Measurements from ENCODE around the gene SLX9.

The SLX9 gene

GRCh38 chr21:44964381-44964780, 24.6 kb downstream of the SLX9 start:
- no peak for DNase-seq
- H3K36me3 ChIP-seq, result peaks cover 82% of the 10 kb centered on the region

GRCh38 chr21:44965251-44966022, 25.6 kb downstream of the SLX9 start:
- H3K9me3 ChIP-seq, result peaks cover 5% of the 10 kb centered on the region; the same call in 1 of the 2 replicates
- no peaks in the 10 kb centered on the region for H3K27me3 ChIP-seq
- no peak for DNase-seq
- no peak overlapping the region for H3K4me3 ChIP-seq (ENCODE audit: low read depth, low read length)
- peaks cover 82% of the 10 kb centered on the region for H3K36me3 ChIP-seq
- peaks cover 19% of the 10 kb centered on the region for H3K4me1 ChIP-seq
- no peak for TF ChIP-seq CTCF (IDR thresholded peaks at IDR 0.05; ENCODE audit: low read depth, low read length)

More at GRCh38 chr21:44964381-44964780, 24.6 kb downstream of the SLX9 start:
- Histone ChIP-seq H3K4me3 (ENCODE audit: low read depth, low read length) (no peak overlapping the region), H3K4me1 (peaks cover 19% of the 10 kb centered on the region), H3K27me3 (no peaks in the 10 kb centered on the region), H3K9me3 (peaks cover 5% of the 10 kb centered on the region; the same call in 1 of the 2 replicates)
- TF ChIP-seq CTCF (IDR thresholded peaks at IDR 0.05; ENCODE audit: low read depth, low read length), result no peak

GRCh38 chr21:44966135-44967081, 26.6 kb downstream of the SLX9 start:
- no peak overlapping the region for H3K4me3 ChIP-seq (ENCODE audit: low read depth, low read length)
- peaks cover 81% of the 10 kb centered on the region for H3K36me3 ChIP-seq
- DNase-seq, result peak; percentile 80
- TF ChIP-seq CTCF (IDR thresholded peaks at IDR 0.05; ENCODE audit: low read depth, low read length), result no peak
- peaks cover 19% of the 10 kb centered on the region for H3K4me1 ChIP-seq
- no peaks in the 10 kb centered on the region for H3K27me3 ChIP-seq
- H3K9me3 ChIP-seq, result peaks cover 5% of the 10 kb centered on the region; the same call in 1 of the 2 replicates

GRCh38 chr21:44967082-44968047, 27.5 kb downstream of the SLX9 start:
- TF ChIP-seq CTCF (IDR thresholded peaks at IDR 0.05; ENCODE audit: low read depth, low read length), result no peak
- Histone ChIP-seq H3K4me3 (ENCODE audit: low read depth, low read length) (no peak overlapping the region), H3K27me3 (no peaks in the 10 kb centered on the region)

DNA sequence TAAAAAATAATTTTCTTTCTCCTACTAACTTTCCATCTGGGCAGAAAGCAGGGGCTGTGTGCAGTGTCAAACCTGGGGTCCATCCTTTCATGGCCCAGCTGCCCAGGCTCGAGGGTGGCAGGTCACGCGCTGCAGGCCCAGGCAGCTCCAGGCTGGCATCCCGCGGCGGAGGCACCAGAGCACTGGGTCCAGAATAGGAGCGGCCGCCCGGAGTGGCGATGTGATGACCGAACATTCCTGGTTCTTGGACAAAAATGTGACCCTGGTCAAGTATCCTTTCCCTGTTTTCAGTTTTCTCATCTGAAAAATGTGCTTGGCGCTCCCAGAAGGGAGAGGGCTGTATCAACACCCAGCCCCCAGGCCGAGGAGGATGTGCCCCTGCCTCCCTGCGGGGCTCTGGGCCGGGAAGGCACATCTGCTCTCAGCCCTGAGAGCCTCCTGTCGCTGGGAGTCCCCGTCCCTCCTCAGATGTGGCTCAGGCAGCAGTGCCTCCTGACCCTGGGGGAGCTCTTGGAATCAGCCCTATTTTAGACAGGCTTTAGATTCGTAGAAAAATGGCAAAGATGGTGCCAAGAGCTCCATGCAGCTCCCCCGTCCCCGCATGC, 29.3 kb downstream of the SLX9 start:
- peaks cover 74% of the 10 kb centered on the region for H3K36me3 ChIP-seq
- TF ChIP-seq CTCF (IDR thresholded peaks at IDR 0.05; ENCODE audit: low read depth, low read length), result no peak
- no peak for DNase-seq
- H3K4me1 ChIP-seq, result peaks cover 19% of the 10 kb centered on the region
- H3K9me3 ChIP-seq, result peaks cover 5% of the 10 kb centered on the region; the same call in 1 of the 2 replicates
- H3K4me3 ChIP-seq (ENCODE audit: low read depth, low read length), result no peak overlapping the region
- H3K27me3 ChIP-seq, result no peaks in the 10 kb centered on the region

More at GRCh38 chr21:44967082-44968047, 27.5 kb downstream of the SLX9 start:
- DNase-seq, result no peak
- Histone ChIP-seq H3K4me1 (peaks cover 19% of the 10 kb centered on the region), H3K36me3 (peaks cover 76% of the 10 kb centered on the region), H3K9me3 (peaks cover 5% of the 10 kb centered on the region; the same call in 1 of the 2 replicates)
